HG03442 (cell line): ENCODE data around the gene MYBPC3.

Experiments
- ATAC-seq: cut with Tn5 transposase; IDR thresholded peaks from one replicate; pipeline ENCODE4 v1.9.1; 2021; ENCODE audit warnings: mild to moderate bottlenecking, moderate library complexity; ENCODE audit not compliant: unreplicated experiment

Gene MYBPC3

GRCh38 chr11:47359162-47359561, 6.7 kb upstream of the MYBPC3 start:
- ATAC-seq, result no peak

DNA sequence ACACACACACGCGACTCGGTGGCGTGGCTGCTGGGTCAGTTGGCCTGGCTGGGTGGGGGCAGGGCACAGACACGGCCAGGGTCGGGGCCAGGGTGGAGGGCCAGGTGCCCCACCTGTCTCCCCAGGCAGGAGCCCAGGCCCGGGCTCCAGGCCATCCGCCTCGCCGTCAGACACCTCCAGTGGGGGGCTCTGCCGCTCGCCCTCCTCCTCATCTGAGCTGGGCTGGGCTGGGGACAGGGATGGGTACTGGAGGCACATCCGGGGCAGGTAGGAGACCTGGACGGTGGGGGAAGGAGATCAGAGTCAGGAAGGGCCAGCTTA, 6.2 kb upstream of the MYBPC3 start:
- ATAC-seq, result no peak

DNA sequence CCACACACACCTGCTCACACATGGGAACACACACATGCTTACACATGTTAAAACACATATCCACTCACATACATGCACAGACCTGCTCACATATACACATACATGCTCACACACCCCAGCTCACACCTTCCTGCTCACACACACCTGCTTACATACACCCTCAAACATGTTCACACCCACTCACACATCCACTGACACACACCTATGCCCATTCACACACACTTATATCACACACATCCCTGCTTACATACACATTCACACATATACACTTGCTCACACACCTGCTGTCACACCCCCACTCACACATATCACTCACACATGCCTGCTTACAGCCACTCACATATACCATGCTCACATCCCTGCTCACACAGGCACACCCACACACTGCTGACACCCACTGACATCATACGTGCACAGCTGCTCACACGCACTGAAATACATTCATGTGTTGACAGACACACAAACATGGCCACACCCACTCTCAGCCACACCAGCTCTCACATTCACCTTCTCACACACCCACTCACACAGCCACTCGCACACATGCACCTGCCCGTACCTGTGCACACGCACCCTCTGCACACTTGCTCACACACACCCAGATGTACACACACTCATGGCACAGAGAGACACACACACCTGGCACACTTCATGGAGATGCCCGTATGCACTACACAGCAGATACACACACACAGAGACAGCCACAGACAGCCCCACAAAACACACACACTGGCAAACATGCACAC, 5.7 kb upstream of the MYBPC3 start:
- ATAC-seq, result no peak

- ATAC-seq, result no peak
These were observed 4.5 kb upstream of the MYBPC3 start for GRCh38 chr11:47356998-47357329.

DNA sequence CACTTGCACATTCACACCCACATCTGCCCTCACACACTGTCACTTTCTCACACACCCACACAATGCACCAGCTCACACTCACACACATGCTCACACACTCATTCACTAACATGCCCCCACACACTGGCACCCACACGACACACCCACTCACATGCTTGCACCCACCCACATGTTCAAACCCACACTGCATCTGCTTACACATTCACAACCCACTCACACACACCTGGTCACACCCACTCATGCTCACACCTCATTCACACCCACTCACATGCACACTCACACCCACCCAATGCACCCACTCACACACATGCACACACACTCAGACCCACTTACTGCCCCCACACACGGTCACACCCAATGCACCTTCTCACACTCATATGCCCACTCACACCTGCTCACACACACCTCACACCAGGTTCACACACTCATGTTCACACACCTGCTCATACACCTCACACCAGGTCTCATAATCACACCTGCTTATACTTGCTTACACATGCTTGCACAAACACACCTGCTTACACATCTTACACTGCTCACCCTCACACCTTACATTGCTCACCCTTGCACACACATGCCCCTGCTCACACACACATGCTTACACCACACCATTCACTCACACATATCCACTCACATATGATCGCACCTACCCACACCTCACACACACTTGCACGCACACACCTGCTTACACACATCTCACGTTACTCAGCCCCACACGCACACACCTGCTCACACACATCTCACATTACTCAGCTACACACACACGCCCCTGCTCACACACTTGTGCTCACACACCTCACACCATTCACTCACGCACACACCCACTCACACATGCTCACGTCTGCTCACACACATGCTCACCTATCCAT, 3.9 kb upstream of the MYBPC3 start:
- ATAC-seq, result no peak

DNA sequence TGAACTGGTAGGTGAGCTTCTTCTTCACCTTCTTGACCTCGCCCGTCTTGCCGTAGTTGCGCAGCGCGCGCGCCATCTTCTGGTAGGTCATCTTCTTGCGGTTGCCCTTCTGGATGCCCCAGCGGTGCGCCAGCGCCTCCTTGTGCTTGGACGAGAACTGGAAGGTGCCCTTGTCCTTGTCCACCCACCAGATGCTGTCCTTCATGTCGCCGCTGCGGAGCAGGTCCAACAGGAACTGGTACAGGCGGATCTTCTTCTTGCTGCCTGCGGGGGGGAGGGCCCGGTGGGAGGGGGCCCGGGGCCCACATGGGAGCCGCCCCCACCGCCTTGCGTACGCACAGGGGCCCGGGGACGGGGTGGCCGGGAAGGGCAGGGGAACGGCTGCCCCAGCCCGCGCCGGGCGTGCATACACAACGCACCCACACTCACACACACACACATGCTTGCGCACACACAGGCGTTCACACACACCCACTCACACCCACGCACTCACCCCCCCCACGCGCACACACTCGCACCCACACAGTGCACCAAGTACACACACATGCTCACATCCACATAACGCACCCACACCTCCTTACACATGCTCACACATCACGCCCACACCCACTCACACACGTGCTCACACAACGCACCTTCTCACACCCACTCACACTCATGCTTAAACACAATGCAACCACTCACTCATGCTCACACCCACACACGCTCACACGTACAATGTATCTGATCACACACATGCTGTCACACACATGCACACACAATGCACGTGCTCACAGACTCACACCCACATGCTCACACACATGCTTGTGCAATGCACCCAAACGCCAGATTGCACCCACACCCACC, 3.0 kb upstream of the MYBPC3 start:
- ATAC-seq, result no peak

DNA sequence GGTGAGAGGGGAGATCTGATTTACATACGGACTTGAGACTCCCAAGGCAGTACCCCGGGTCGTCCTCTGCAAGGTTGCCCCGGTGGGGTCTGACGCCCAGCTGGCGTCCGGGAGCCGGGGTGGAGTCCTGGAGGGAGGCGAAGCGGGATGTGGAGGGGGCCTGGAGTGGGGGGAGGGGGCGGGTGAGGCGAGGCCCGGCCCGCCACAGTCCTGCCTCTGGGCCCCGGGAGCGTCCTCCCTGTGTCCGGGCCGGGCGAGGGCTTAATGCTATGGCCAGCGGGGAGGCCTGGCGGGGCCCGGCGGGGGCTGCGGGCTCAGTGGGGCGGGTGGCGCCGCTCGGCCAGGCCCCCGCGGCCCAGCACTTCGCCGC, 2.4 kb upstream of the MYBPC3 start:
- ATAC-seq, result no peak

GRCh38 chr11:47353978-47354774, 1.7 kb upstream of the MYBPC3 start:
- ATAC-seq, result no peak

- ATAC-seq, result no peak
These were observed 1.1 kb downstream of the MYBPC3 start for GRCh38 chr11:47351156-47352126.

DNA sequence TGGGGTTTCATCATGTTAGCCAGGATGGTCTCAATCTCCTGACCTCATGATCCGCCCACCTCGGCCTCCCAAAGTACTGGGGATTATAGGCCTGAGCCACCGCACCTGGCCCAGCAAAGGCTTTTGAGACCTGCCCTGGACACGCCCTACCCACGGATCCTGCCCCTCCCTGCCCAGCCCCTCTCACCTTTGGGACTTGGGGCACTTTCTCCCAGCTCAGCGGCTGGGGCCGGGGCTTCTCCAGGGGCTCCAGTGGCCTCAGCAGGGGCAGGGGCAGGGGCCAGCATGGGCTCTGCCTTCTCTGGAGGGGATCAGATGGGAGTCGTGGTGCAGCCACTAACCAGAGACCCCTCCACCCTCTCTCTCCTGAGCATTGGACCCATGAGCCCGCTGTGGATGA, 2.2 kb downstream of the MYBPC3 start:
- ATAC-seq, result no peak

GRCh38 chr11:47349521-47350095, 2.9 kb downstream of the MYBPC3 start:
- no peak for ATAC-seq

DNA sequence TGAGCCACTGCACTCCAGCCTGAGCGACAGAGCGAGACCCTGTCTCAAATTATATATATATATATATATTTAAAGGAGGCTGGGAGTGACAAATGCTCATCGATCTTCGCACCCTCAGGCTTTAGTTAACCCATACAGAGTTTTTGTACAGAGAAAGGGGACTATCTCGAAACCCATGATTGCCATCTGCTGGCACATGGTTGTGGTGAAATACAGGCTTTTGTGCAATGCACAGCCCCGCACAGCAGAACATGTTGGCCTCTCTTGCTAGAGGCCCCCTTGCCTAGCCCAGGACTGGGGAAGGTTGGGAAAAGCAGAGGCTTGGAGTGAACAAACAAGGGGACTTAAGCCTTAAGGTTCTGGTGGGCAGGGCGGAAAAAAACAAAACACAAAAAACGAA, 3.6 kb downstream of the MYBPC3 start:
- ATAC-seq, result no peak

- ATAC-seq, result no peak
These were observed 4.2 kb downstream of the MYBPC3 start for GRCh38 chr11:47348131-47348802.

DNA sequence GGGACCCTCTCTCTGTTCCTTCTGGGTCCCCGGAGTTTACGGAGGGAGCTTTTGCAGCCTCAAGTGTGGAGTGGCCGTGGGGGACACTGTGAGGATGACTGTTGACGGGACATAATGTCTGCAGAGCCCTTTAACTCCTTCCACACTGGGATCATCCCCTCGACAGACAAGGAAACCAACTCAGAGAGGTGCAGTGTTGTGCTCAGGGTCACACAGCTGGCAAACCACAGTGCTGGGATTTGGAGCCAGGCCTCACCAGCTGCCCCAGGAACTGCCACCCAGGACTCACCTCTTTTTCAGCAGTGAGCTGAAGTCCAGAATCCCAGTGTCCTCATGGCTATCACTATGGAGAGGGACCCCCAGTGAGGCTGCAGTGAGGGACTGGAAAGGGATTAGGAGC, 5.4 kb downstream of the MYBPC3 start:
- no peak for ATAC-seq

- ATAC-seq, result no peak
These were observed 6.5 kb downstream of the MYBPC3 start for GRCh38 chr11:47345890-47346563.

DNA sequence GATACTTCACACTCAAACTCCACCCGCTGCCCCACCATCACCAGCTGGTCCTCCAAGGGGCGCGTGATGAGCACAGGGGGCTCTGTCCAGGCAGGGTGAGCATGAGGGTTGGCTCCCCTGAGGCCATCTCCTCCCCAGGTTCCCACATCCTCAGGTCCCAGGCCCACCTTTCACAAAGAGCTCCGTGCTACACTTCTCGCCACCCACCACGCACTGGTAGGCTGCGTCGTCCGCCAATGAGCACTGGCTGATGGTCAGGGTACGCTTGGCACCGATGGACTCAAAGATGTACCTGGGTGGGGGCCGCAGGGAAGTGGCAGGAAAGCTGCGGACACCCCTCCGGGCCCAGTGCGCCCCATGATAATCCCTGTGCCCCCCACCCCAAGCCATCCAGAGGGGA, 9.6 kb downstream of the MYBPC3 start:
- no peak for ATAC-seq

DNA sequence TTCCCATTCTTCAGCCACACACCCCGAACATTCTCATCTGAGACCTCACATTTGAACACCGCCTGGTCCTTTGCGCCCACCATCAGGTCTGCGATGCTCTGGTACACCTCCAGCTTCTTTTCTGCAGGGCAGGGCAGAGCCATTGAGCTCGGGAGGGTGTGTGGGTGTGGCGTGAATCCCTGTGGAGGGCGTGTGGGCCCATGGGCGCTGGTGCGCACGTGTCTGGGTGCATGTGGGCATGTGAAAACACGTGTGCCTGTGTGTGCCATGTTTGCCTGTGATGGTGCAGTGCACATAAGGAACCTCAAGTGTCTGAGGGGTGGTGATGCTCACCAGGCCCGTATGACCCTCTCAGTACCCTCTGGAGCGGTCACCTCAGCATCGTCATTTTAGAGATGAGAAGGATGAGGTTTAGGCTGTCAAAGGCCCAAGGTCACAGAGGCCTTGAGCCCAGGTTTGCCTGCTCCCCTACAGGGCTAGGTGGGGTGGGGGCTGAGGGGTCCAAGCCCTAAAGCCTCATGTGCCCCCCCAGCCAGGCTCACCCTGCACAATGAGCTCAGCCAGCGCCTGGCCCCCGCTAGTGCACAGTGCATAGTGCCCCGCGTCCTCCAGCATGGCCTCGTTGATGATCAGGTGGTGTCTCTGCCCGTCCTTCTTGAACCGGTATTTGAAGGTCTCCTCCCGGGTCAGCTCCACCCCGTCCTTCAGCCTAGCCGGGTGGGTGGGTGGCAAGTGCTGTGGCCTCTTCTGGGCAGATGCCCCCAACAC, 10.3 kb downstream of the MYBPC3 start:
- no peak for ATAC-seq
